ENCODE measurements around the gene MPPED1. TPM values are rescaled to one million over a fixed set of nuclear protein-coding genes. Genes with fewer than 3 reads are reported as not detected.

The MPPED1 gene
- total and polyA plus RNA-seq, 2 donors (not counting 1 experiment from before 2014, with no cell fraction given) = 0.13 TPM; not detected in 1

DNA sequence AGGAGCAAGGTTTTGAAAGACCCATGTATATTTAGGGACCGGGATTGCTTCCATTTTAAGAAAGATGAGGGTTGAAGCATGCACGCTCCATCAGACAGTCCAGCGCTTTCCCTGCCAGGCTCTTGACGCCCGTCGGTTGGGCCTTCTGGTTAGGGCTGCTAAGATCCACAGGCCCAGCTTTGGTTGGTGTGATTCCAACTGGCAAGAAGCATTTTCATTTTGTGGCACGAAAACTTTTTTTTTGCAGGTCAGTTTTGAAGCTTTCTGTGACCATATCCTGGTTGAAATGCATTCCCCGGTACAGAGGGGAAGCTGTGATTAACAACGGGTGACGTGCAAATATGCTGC is 34.3 kb upstream of the MPPED1 start:
- Histone ChIP-seq H3K79me2 (ENCODE audit: control insufficient read depth, insufficient read depth, low read length) (no peaks in the 10 kb centered on the region), H3K4me1 (ENCODE audit: control insufficient read depth in 2 of 2, insufficient read depth in 2 of 2, low read length in 2 of 2) (no peaks in the 10 kb centered on the region), H3K27me3 (replicated peaks in 1 of 4; ENCODE audit: control extremely low read depth in 1 of 4, control insufficient read depth in 3 of 4, insufficient read depth in 4 of 4, low read length in 3 of 4) (peaks cover 0 to 29% (median 8%) of the 10 kb centered on the region in 4 experiments), H3K9me3 (ENCODE audit: control extremely low read depth in 1 of 3, control insufficient read depth in 2 of 3, insufficient read depth in 1 of 3, low read length in 2 of 3) (peaks cover 0 to 11% (median 5%) of the 10 kb centered on the region in 3 donors), H3K9ac (ENCODE audit: low read length) (no peak overlapping the region), H3K4me2 (replicated peaks; ENCODE audit: low read depth, low read length, poor library complexity, severe bottlenecking) (no peak overlapping the region), H2AFZ (ENCODE audit: insufficient read depth, low read depth, low read length, poor library complexity, severe bottlenecking) (no peak overlapping the region), H3K27ac (ENCODE audit: low read length in 2 of 2) (no peak overlapping the region), H4K20me1 (ENCODE audit: control insufficient read depth, insufficient read depth, low read length, poor library complexity, severe bottlenecking) (no peaks in the 10 kb centered on the region), H3K4me3 (ENCODE audit: control extremely low read depth in 1 of 5, extremely low read depth in 1 of 5, insufficient read depth in 1 of 5, low read depth in 2 of 5, low read length in 4 of 5) (no peak overlapping the region), H3K36me3 (replicated peaks in 1 of 2; ENCODE audit: control extremely low read depth in 1 of 2, control insufficient read depth in 1 of 2, extremely low read depth in 1 of 2, insufficient read depth in 2 of 2, low read length in 1 of 2) (no peaks in the 10 kb centered on the region)
- intact Hi-C loops (cut with micrococcal nuclease) = no loop called here
- Mint-ChIP-seq H3K4me3 (no peak overlapping the region), H3K27ac (no peak overlapping the region), H3K4me1 (no peaks in the 10 kb centered on the region), H3K9me3 (ENCODE audit: insufficient read depth) (no peaks in the 10 kb centered on the region), H3K27me3 (peaks cover 50% of the 10 kb centered on the region)
- DNase-seq = no peak
- WGBS (ENCODE audit: insufficient coverage) = 66% methylated on average over 9 of the region's 10 CpGs
- ChIA-PET CTCF (interaction anchor here (1.3 to 1.9 kb wide), 2 partner anchors 12 to 148 kb away, joined by 3 to 5 read pairs; no protein-coding TSS in a partner anchor), POLR2A (no interaction called here)
- TF ChIP-seq CTCF (IDR thresholded peaks at IDR 0.05) (no peak), EZH2 (IDR thresholded peaks at IDR 0.05; ENCODE audit: borderline replicate concordance, insufficient read depth, low read depth, low read length, poor library complexity, severe bottlenecking) (no peak)
- ATAC-seq (ENCODE audit: low read depth) = no peak

DNA sequence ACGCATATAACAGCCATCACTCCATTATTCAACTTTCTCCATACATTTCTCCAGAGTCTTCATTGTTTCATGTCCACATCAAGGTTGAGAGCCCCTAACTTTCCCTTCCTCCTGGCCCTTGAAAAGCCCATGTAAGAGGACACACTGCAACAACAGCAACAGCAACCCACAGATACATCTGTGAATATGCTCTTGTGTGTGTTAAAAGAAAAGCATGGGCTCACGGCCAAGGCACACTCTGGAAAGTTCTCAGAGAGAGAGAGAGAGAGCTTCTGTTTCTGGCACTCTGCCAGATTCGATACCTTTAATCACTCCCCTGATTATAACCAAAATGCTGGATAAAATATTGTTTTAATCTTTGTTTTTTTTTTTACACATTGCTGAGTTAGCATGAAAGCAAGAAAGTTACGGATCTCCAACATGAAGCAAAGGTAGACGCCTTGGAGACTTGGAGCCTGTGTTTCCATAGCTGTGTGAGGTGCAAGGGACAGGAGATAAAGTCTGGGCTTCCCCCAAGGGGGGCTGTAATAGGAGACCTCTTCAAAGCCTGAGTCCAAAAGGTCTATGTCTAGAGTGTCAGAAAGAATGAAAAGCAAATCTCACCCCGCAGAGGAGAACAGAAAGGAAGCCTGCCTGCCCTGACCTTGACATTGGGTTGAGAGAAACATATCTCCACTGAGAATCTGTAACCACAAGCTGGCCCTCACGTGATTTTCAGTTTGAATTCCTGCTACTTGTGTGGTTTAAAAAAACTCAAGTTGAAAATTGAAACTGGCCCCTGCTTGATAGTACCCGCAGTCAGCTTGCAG is 33.7 kb upstream of the MPPED1 start:
- no peak for ATAC-seq (ENCODE audit: low read depth)
- H3K9me3 Mint-ChIP-seq (ENCODE audit: insufficient read depth) = no peaks in the 10 kb centered on the region
- Histone ChIP-seq H4K20me1 (ENCODE audit: control insufficient read depth, insufficient read depth, low read length, poor library complexity, severe bottlenecking) (no peaks in the 10 kb centered on the region), H3K4me1 (ENCODE audit: control insufficient read depth in 2 of 2, insufficient read depth in 2 of 2, low read length in 2 of 2) (no peaks in the 10 kb centered on the region), H3K9ac (ENCODE audit: low read length) (no peak overlapping the region), H3K27ac (ENCODE audit: low read length in 2 of 2) (no peak overlapping the region), H2AFZ (ENCODE audit: insufficient read depth, low read depth, low read length, poor library complexity, severe bottlenecking) (no peak overlapping the region), H3K4me3 (ENCODE audit: control extremely low read depth in 1 of 5, extremely low read depth in 1 of 5, insufficient read depth in 1 of 5, low read depth in 2 of 5, low read length in 4 of 5) (no peak overlapping the region), H3K36me3 (replicated peaks in 1 of 2; ENCODE audit: control extremely low read depth in 1 of 2, control insufficient read depth in 1 of 2, extremely low read depth in 1 of 2, insufficient read depth in 2 of 2, low read length in 1 of 2) (no peaks in the 10 kb centered on the region), H3K79me2 (ENCODE audit: control insufficient read depth, insufficient read depth, low read length) (no peaks in the 10 kb centered on the region), H3K27me3 (replicated peaks in 1 of 4; ENCODE audit: control extremely low read depth in 1 of 4, control insufficient read depth in 3 of 4, insufficient read depth in 4 of 4, low read length in 3 of 4) (peaks cover 0 to 29% (median 8%) of the 10 kb centered on the region in 4 experiments), H3K4me2 (replicated peaks; ENCODE audit: low read depth, low read length, poor library complexity, severe bottlenecking) (no peak overlapping the region), H3K9me3 (ENCODE audit: control extremely low read depth in 1 of 3, control insufficient read depth in 2 of 3, insufficient read depth in 1 of 3, low read length in 2 of 3) (peaks cover 0 to 10% (median 5%) of the 10 kb centered on the region in 3 donors)
- intact Hi-C loops (cut with micrococcal nuclease) = no loop called here
- WGBS (ENCODE audit: insufficient coverage) = 30% methylated on average over 3 of the region's 8 CpGs
- H3K27ac Mint-ChIP-seq = no peak overlapping the region
- H3K4me3 Mint-ChIP-seq = no peak overlapping the region
- ChIA-PET POLR2A (no interaction called here), CTCF (interaction anchor here (1.3 to 1.9 kb wide), 2 partner anchors 12 to 149 kb away, joined by 3 to 5 read pairs; no protein-coding TSS in a partner anchor)
- peaks cover 48% of the 10 kb centered on the region for H3K27me3 Mint-ChIP-seq
- no peak for DNase-seq
- H3K4me1 Mint-ChIP-seq = no peaks in the 10 kb centered on the region
- no peak for TF ChIP-seq EZH2 (IDR thresholded peaks at IDR 0.05; ENCODE audit: borderline replicate concordance, insufficient read depth, low read depth, low read length, poor library complexity, severe bottlenecking)
- TF ChIP-seq CTCF (IDR thresholded peaks at IDR 0.05) = no peak

Data from B cell (primary cell).